SW480 (cell line): ENCODE measurements around the gene MTFR2.
A peak's percentile ranks its signal among the peaks of the same experiment; 100 is the strongest.

Source experiments
- DNase-seq: peaks from one replicate; pipeline ENCODE4 v3.0.0-alpha.2; 2016; ENCODE audit warnings: low spot score

Gene MTFR2

GRCh38 chr6:136249811-136250685 lies at the start of gene MTFR2:
Gene MTFR2, minus strand, starts transcription at chr6:136250311. Its CDS starts 1,212 bp downstream, at chr6:136249099.
- DNase-seq: peak; percentile 97

GRCh38 chr6:136294621-136295020 lies 44.5 kb upstream of the MTFR2 start:
- no peak for DNase-seq

GRCh38 chr6:136290410-136291010 lies 40.4 kb upstream of the MTFR2 start:
- DNase-seq: peak; percentile 81

- DNase-seq: peak; percentile 96
Observed at GRCh38 chr6:136289579-136290409, 39.7 kb upstream of the MTFR2 start, which contains the start of gene BCLAF1. Gene BCLAF1, minus strand, starts transcription at chr6:136289846. Its CDS starts 9,980 bp downstream, at chr6:136279866.

GRCh38 chr6:136289327-136289578 lies 39.1 kb upstream of the MTFR2 start:
- DNase-seq: peak; percentile 81

GRCh38 chr6:136288566-136289326 lies 38.6 kb upstream of the MTFR2 start:
- peak; percentile 70 for DNase-seq

- DNase-seq: peak; percentile 11
Observed at GRCh38 chr6:136284909-136285308, 34.8 kb upstream of the MTFR2 start.

- DNase-seq: no peak
Observed at GRCh38 chr6:136282906-136283305, 32.8 kb upstream of the MTFR2 start.

- DNase-seq: no peak
Observed at GRCh38 chr6:136280032-136280609, 30.0 kb upstream of the MTFR2 start.

GRCh38 chr6:136274062-136274461 lies 24.0 kb upstream of the MTFR2 start:
- DNase-seq: no peak

- no peak for DNase-seq
Observed at GRCh38 chr6:136265101-136265500, 15.0 kb upstream of the MTFR2 start.

- no peak for DNase-seq
Observed at GRCh38 chr6:136262940-136263339, 12.8 kb upstream of the MTFR2 start.

- DNase-seq: no peak
Observed at GRCh38 chr6:136254851-136255466, 4.8 kb upstream of the MTFR2 start.

- DNase-seq: no peak
Observed at GRCh38 chr6:136253734-136254133, 3.6 kb upstream of the MTFR2 start.

GRCh38 chr6:136252441-136252840 lies 2.3 kb upstream of the MTFR2 start:
- no peak for DNase-seq

GRCh38 chr6:136251394-136251793 lies 1.3 kb upstream of the MTFR2 start:
- DNase-seq: no peak

GRCh38 chr6:136250686-136251008 lies 536 bp upstream of the MTFR2 start:
- no peak for DNase-seq

- no peak for DNase-seq
Observed at GRCh38 chr6:136249336-136249735, 775 bp downstream of the MTFR2 start.

- DNase-seq: no peak
Observed at GRCh38 chr6:136244061-136244616, 6.0 kb downstream of the MTFR2 start.

- no peak for DNase-seq
Observed at GRCh38 chr6:136236466-136237293, 13.4 kb downstream of the MTFR2 start.
